ENCODE results near the gene MCC. TPM values are rescaled to one million over a fixed set of nuclear protein-coding genes. Genes with fewer than 3 reads are reported as not detected.

MCC gene
- total RNA-seq, 3 donors from 2014 or later, result 1.2 to 2.9 (median 2.5) TPM

DNA sequence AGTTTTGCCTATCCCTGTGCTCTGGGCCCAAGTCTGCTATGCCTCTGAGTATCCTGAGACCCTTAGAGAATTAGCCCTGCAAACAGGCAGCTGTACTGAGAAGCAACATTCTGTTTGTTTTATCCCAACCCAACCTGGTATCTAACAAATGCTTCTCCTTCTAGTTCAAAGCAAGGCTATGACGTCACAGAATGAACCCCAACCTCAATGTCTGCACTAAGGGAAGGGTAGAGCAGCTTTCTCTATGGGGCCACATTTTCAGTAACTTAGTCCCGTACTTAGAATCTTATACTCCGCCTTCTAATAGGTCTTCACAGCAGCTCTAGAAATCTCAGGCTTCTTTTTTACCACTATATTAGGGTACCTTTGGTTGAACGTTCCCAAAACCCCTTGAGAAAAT, 223.1 kb downstream of the MCC start:
- no peak for DNase-seq
- Mint-ChIP-seq H3K27me3 (ENCODE audit: low read depth) (no peaks in the 10 kb centered on the region), H3K36me3 (ENCODE audit: insufficient read depth) (no peaks in the 10 kb centered on the region), H3K4me1 (ENCODE audit: low read depth) (peaks cover 12% of the 10 kb centered on the region), H3K9me3 (no peaks in the 10 kb centered on the region), H3K4me3 (no peak overlapping the region)
- ATAC-seq, result no peak

GRCh38 chr5:113264046-113264445, 224.2 kb downstream of the MCC start:
- no peak for DNase-seq
- ATAC-seq, result no peak
- Mint-ChIP-seq H3K4me3 (no peak overlapping the region), H3K36me3 (ENCODE audit: insufficient read depth) (no peaks in the 10 kb centered on the region), H3K9me3 (no peaks in the 10 kb centered on the region), H3K4me1 (ENCODE audit: low read depth) (peaks cover 4% of the 10 kb centered on the region), H3K27me3 (ENCODE audit: low read depth) (no peaks in the 10 kb centered on the region)

GRCh38 chr5:113263545-113263944, 224.7 kb downstream of the MCC start:
- Mint-ChIP-seq H3K27me3 (ENCODE audit: low read depth) (no peaks in the 10 kb centered on the region), H3K36me3 (ENCODE audit: insufficient read depth) (no peaks in the 10 kb centered on the region), H3K4me3 (no peak overlapping the region), H3K4me1 (ENCODE audit: low read depth) (no peaks in the 10 kb centered on the region), H3K9me3 (no peaks in the 10 kb centered on the region)
- DNase-seq (no peak), ATAC-seq (no peak)

DNA sequence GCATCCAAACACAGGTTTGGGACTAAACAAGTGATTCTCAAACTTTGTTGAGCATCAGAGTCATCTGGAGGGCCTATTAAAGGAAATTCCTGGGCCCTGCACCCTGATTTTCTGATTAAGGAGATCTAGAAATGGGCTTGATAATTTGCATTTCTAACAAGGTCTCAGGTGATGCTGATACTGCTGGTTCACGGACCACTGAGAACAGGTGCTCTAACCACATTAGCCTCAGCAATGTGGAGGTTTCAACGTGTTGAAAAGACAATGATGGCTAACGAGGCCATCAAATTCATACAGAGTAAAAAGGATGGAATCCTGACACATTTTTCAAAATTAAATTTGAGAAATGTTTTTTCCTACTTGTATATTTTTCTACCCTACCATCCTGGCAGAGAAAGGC, 225.6 kb downstream of the MCC start:
- H3K36me3 Mint-ChIP-seq (ENCODE audit: insufficient read depth), result no peaks in the 10 kb centered on the region
- no peak for ATAC-seq
- H3K4me3 Mint-ChIP-seq, result no peak overlapping the region
- H3K9me3 Mint-ChIP-seq, result no peaks in the 10 kb centered on the region
- no peak for DNase-seq
- no peaks in the 10 kb centered on the region for H3K27me3 Mint-ChIP-seq (ENCODE audit: low read depth)
- H3K4me1 Mint-ChIP-seq (ENCODE audit: low read depth), result no peaks in the 10 kb centered on the region

DNA sequence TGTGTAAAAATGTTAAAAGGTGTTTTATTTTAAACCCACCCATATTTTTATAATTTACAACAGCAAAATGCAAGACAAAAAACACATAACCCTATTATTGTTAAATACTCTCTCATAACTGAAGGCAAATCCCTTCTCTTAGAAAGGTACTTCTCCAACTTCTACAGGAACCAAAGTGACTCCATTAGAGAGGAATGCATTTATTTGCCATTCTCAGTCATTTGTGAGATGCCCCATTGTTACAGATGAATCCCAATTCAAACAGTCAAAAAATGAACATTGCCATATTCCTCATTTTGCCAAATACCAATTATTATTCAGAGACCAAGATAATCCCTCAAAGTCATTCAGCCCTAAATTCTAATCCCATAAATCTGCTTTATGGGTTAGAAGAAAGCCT, 229.2 kb downstream of the MCC start:
- no peaks in the 10 kb centered on the region for H3K36me3 Mint-ChIP-seq (ENCODE audit: insufficient read depth)

GRCh38 chr5:113257545-113257944, 230.7 kb downstream of the MCC start:
- H3K36me3 Mint-ChIP-seq (ENCODE audit: insufficient read depth), result no peaks in the 10 kb centered on the region
- no peaks in the 10 kb centered on the region for H3K9me3 Mint-ChIP-seq

More for the DNA sequence above, 229.2 kb downstream of the MCC start:
- Mint-ChIP-seq H3K4me1 (ENCODE audit: low read depth) (no peaks in the 10 kb centered on the region), H3K27me3 (ENCODE audit: low read depth) (no peaks in the 10 kb centered on the region), H3K9me3 (no peaks in the 10 kb centered on the region), H3K4me3 (no peak overlapping the region)
- ATAC-seq (no peak), DNase-seq (no peak)

GRCh38 chr5:113256671-113257452, 231.4 kb downstream of the MCC start:
- Mint-ChIP-seq H3K27me3 (ENCODE audit: low read depth) (no peaks in the 10 kb centered on the region), H3K36me3 (ENCODE audit: insufficient read depth) (no peaks in the 10 kb centered on the region), H3K9me3 (no peaks in the 10 kb centered on the region), H3K4me3 (no peak overlapping the region), H3K4me1 (ENCODE audit: low read depth) (no peaks in the 10 kb centered on the region)
- ATAC-seq, result no peak
- DNase-seq, result no peak

More at GRCh38 chr5:113257545-113257944, 230.7 kb downstream of the MCC start:
- ATAC-seq (no peak), DNase-seq (no peak)
- Mint-ChIP-seq H3K27me3 (ENCODE audit: low read depth) (no peaks in the 10 kb centered on the region), H3K4me3 (no peak overlapping the region), H3K4me1 (ENCODE audit: low read depth) (no peaks in the 10 kb centered on the region)

DNA sequence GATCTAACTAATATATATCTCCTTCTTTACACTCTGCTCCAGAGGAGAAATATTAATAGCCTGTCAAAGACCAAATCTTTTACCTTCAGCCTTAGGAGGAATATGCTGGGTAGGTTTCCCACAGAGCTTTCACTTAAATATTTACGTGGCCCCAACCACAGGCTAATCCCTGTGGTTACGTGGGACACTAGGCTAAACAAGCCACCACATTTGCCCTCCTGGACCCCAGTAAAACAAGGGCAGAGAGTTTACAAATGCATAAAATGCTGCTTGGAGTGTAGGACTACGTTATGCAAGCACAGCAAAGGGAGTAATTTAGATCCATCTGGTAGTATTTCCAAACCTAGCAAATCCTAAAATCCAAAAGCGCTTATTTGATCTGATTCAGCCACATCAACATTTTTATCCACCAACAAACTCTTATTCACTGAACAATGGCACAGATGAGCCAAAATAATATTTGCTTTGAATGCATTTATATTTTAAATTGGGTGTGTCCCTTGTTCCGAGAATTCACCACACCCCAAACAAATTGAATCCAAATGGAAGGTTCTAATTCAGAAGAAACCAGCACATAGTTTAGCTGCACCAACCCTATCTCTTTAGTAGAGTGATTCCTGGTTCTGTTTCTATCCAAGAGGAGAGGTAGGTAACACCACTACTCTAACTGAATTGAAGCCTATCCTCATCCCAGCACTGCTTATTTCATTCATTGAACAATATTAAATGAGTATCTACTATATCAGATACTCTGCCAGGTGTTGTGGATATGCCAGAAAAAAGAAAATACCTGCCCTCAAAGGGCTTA, 232.5 kb downstream of the MCC start:
- H3K4me3 Mint-ChIP-seq, result no peak overlapping the region

DNA sequence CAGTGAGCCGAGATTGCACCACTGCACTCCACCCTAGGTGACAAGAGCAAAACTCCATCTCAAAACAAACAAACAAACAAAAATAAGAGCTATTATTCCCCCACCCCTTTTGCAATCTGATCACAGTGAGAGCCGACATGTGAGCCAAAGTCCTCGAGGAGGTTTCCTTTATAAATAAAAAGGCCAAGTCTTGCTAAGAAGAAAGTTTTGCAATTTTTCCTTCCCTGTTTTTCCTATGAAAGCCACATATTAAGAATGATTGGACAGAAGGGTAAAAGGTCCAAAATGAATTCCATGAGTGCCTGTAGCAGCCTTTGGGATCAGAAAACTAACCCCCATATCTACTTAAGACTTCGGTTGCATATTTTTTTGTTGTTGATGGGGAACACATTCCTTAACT, 233.1 kb downstream of the MCC start:
- Mint-ChIP-seq H3K36me3 (ENCODE audit: insufficient read depth) (no peaks in the 10 kb centered on the region), H3K4me1 (ENCODE audit: low read depth) (no peaks in the 10 kb centered on the region), H3K4me3 (no peak overlapping the region), H3K9me3 (no peaks in the 10 kb centered on the region), H3K27me3 (ENCODE audit: low read depth) (peaks cover 2% of the 10 kb centered on the region)
- no peak for ATAC-seq
- no peak for DNase-seq

More for the DNA sequence above, 232.5 kb downstream of the MCC start:
- no peaks in the 10 kb centered on the region for H3K36me3 Mint-ChIP-seq (ENCODE audit: insufficient read depth)
- peaks cover 2% of the 10 kb centered on the region for H3K27me3 Mint-ChIP-seq (ENCODE audit: low read depth)
- H3K4me1 Mint-ChIP-seq (ENCODE audit: low read depth), result no peaks in the 10 kb centered on the region
- ATAC-seq (no peak), DNase-seq (no peak)
- no peaks in the 10 kb centered on the region for H3K9me3 Mint-ChIP-seq

DNA sequence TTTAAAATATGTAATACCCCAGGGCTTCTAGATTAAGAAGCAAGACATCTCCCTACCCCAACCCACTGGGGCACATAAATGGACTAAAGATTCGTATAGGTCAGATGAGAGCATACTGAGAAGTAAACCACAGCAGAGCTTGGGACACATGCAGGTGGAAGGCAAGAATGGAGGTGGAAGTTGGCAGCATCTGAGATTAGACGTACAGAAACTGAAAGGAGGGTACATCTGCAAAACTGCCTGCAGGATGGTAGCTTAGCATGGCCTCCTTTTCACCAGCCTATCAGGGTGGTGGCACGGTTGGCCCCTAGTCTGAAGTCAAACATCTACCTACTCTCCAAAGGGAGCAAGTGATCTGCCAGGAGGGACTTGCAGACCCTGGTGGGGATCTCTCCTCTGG, 235.2 kb downstream of the MCC start:
- no peak for DNase-seq
- H3K27me3 Mint-ChIP-seq (ENCODE audit: low read depth), result peaks cover 2% of the 10 kb centered on the region

DNA sequence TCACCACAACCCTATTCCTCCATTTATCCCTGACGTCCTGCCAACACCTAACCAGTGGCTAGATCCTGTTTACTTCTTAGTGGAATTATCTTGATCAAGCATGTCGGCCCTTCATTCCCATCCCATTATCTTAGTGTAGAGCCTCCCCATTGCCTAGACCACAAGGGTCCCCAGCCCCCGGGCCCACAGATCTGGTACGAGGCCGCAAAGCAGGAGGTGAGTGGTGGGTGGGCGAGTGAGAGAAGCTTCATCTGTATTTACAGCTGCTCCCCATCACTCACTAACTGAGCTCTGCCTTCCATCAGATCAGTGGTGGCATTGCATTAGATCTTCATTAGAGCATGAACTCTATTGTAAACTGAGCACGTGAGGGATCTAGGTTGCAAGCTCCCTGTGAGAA, 236.2 kb downstream of the MCC start:
- ATAC-seq, result no peak
- Mint-ChIP-seq H3K4me1 (ENCODE audit: low read depth) (no peaks in the 10 kb centered on the region), H3K4me3 (no peak overlapping the region), H3K27me3 (ENCODE audit: low read depth) (peaks cover 2% of the 10 kb centered on the region), H3K36me3 (ENCODE audit: insufficient read depth) (peaks cover 3% of the 10 kb centered on the region), H3K9me3 (no peaks in the 10 kb centered on the region)
- no peak for DNase-seq

More for the DNA sequence above, 235.2 kb downstream of the MCC start:
- Mint-ChIP-seq H3K4me1 (ENCODE audit: low read depth) (no peaks in the 10 kb centered on the region), H3K9me3 (no peaks in the 10 kb centered on the region), H3K4me3 (no peak overlapping the region), H3K36me3 (ENCODE audit: insufficient read depth) (peaks cover 3% of the 10 kb centered on the region)
- ATAC-seq, result no peak

DNA sequence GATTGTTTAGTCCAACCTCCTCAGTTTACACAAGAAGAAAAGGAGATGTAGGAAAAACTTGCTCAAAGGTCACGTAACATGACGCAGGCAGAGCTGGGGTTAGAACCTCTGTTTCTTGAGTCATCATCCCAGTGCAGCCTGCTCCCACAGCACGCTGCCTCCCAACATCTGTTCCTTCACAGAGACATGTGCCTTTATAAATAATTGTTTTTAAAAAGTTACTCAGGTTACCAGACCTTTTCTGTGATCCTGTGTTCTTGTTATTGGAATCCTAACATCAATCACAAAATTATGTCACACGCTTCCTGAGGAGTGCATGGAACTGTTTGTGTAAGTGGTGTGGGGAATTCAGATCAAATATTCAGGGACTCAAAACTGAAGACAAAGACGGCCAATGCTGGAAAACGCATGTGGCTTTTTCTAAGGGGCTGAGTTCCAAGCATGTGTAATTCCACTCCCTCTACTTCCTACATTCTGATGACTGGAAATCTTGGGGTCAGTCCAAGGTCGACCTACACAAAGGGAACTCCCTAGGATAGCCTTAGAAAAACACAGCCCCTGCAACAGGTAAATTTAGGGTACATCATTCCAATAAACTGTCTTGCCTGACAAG, 237.8 kb downstream of the MCC start:
- ATAC-seq, result no peak
- Mint-ChIP-seq H3K36me3 (ENCODE audit: insufficient read depth) (peaks cover 3% of the 10 kb centered on the region), H3K4me3 (no peak overlapping the region), H3K9me3 (no peaks in the 10 kb centered on the region), H3K4me1 (ENCODE audit: low read depth) (no peaks in the 10 kb centered on the region), H3K27me3 (ENCODE audit: low read depth) (peaks cover 2% of the 10 kb centered on the region)
- DNase-seq, result no peak

DNA sequence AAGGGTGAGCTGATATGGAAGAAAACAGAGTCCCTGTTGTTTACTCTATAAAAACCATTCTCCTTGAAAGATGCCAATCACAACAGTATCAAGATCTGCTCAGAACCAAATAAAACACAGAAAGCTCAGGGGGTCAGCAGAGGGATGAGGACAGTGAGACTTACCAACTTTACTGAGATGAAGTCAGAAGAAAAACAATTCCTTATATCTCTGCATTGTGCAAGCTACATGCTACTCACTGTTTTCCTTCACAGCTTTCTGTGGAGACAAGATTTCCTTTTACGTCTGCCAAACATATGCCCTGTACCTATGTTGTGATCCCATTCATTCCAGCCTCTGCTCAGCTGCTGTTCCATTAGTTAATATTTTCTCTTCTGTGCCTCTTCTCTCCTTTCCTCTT, 239.0 kb downstream of the MCC start:
- peaks cover 3% of the 10 kb centered on the region for H3K36me3 Mint-ChIP-seq (ENCODE audit: insufficient read depth)
- ATAC-seq, result no peak
- H3K27me3 Mint-ChIP-seq (ENCODE audit: low read depth), result peaks cover 2% of the 10 kb centered on the region
- no peaks in the 10 kb centered on the region for H3K9me3 Mint-ChIP-seq
- H3K4me3 Mint-ChIP-seq, result no peak overlapping the region
- no peaks in the 10 kb centered on the region for H3K4me1 Mint-ChIP-seq (ENCODE audit: low read depth)
- no peak for DNase-seq

DNA sequence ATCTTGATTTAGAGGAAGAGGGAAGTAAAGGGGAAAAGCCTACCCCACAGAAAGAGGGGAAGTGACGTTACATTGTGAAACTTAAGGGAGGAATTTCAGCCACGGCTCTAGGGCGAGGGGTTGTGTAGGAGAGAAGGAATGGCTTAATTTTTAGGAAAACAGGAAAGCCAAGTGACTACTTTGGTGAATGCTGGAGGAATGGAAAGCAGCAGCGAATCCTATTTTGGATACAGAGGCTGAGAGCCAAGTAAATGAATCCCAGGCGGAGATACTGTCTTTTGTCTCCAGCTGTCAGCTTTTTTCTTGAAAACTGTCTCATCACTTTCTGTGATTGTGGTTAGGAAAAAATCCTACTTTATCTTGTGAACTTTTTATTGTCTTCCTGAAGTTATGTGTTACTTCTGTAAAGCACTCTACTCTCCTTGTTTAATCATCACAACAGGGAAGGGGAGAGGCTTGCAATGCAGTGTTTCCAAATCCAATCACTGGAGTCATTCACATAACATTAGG, 241.8 kb downstream of the MCC start:
- Mint-ChIP-seq H3K9me3 (no peaks in the 10 kb centered on the region), H3K36me3 (ENCODE audit: insufficient read depth) (peaks cover 3% of the 10 kb centered on the region), H3K4me1 (ENCODE audit: low read depth) (no peaks in the 10 kb centered on the region), H3K4me3 (no peak overlapping the region), H3K27me3 (ENCODE audit: low read depth) (peaks cover 2% of the 10 kb centered on the region)
- no peak for DNase-seq
- no peak for ATAC-seq
